Measurements from ENCODE around the gene AFF3.

- no peak for TF ChIP-seq CTCF (conservative IDR thresholded peaks at IDR 0.05 in 1 of 2, IDR thresholded peaks at IDR 0.05 in 1 of 2; ENCODE audit: extremely low read depth in 1 of 2, insufficient read depth in 1 of 2, low read depth in 1 of 2, low read length in 2 of 2)
- TF ChIP-seq EZH2 (IDR thresholded peaks at IDR 0.05; ENCODE audit: borderline replicate concordance, low read length), result no peak
These were observed 38.1 kb upstream of the AFF3 start for GRCh38 chr2:100180503-100180902.

All from mammary epithelial cell (primary cell).